CD14-positive monocyte (primary cell): ENCODE results near the gene ENPP6. TPM values are rescaled to one million over a fixed set of nuclear protein-coding genes. Genes with fewer than 3 reads are reported as not detected.

Experiments used
- DNase-seq, 3 donors: peaks; one replicate each; pipeline ENCODE4 v3.0.0-alpha.2; 2011 to 2022
- H2AFZ ChIP-seq: 2 replicates; pipeline ENCODE4 v1.6.0; 2012; ENCODE audit warnings: mild to moderate bottlenecking, low read depth, low read length, inconsistent platforms; ENCODE audit not compliant: insufficient read depth, poor library complexity, severe bottlenecking
- H3K27ac ChIP-seq, 2 donors: 1 replicate in 1 of 2; 2 replicates in 1 of 2; pipeline ENCODE4 v1.5.1; 2012 to 2013; ENCODE audit warnings: low read length in 2 of 2, control low read depth in 1 of 2, inconsistent platforms in 1 of 2, low read depth in 1 of 2, mild to moderate bottlenecking in 1 of 2
- H3K27me3 ChIP-seq, 2 donors: one replicate each; pipeline versions ENCODE4 v1.6.0 to v1.6.1; 2011 to 2013; ENCODE audit warnings: low read length in 2 of 2; ENCODE audit not compliant: control insufficient read depth in 2 of 2, insufficient read depth in 2 of 2
- H3K36me3 ChIP-seq, 2 donors: replicated peaks in 1 of 2; 1 replicate in 1 of 2; 2 replicates in 1 of 2; pipeline versions ENCODE4 v1.5.1 to v1.6.1; 2012 to 2013; ENCODE audit warnings: low read length in 2 of 2, control low read depth in 1 of 2, inconsistent platforms in 1 of 2, mild to moderate bottlenecking in 1 of 2; ENCODE audit not compliant: insufficient read depth in 2 of 2, control insufficient read depth in 1 of 2
- H3K4me1 ChIP-seq, 2 donors: 1 replicate in 1 of 2; 2 replicates in 1 of 2; pipeline versions ENCODE4 v1.5.1 to v1.6.1; 2012 to 2013; ENCODE audit warnings: low read length in 2 of 2, control low read depth in 1 of 2, inconsistent platforms in 1 of 2, mild to moderate bottlenecking in 1 of 2, moderate library complexity in 1 of 2; ENCODE audit not compliant: insufficient read depth in 2 of 2, control insufficient read depth in 1 of 2
- H3K4me2 ChIP-seq: replicated peaks from 2 replicates; pipeline ENCODE3; 2012; ENCODE audit warnings: low read length, moderate library complexity, mild to moderate bottlenecking; ENCODE audit not compliant: poor library complexity, severe bottlenecking; ENCODE audit errors: extremely low read depth
- H3K4me3 ChIP-seq, 3 experiments: fragments of 200-600 bp in 1 of 3; sonication (generic) in 1 of 3; replicated peaks in 1 of 3; 1 replicate in 2 of 3; 2 replicates in 1 of 3; pipeline ENCODE4 v1.5.1; 2011 to 2013; ENCODE audit warnings: low read length in 3 of 3, mild to moderate bottlenecking in 3 of 3, control low read depth in 2 of 3, low read depth in 2 of 3, inconsistent platforms in 1 of 3, moderate library complexity in 1 of 3
- H3K79me2 ChIP-seq: 2 replicates; pipeline ENCODE4 v1.6.0; 2012; ENCODE audit warnings: mild to moderate bottlenecking, control low read depth, inconsistent platforms, low read length, moderate library complexity; ENCODE audit not compliant: insufficient read depth
- H3K9ac ChIP-seq: 2 replicates; pipeline ENCODE4 v1.6.0; 2017; ENCODE audit warnings: low read length, mild to moderate bottlenecking; ENCODE audit not compliant: insufficient read depth, poor library complexity, severe bottlenecking
- H3K9me3 ChIP-seq, 2 donors: replicated peaks in 1 of 2; 1 replicate in 1 of 2; 2 replicates in 1 of 2; pipeline versions ENCODE4 v1.5.1 to v1.6.1; 2012 to 2013; ENCODE audit warnings: low read length in 2 of 2, control low read depth in 1 of 2; ENCODE audit not compliant: control insufficient read depth in 1 of 2, insufficient read depth in 1 of 2
- H4K20me1 ChIP-seq: 2 replicates; pipeline ENCODE4 v1.6.0; 2012; ENCODE audit warnings: mild to moderate bottlenecking, low read length, control low read depth, moderate library complexity; ENCODE audit not compliant: insufficient read depth
- H3K27ac Mint-ChIP-seq, 7 donors: one replicate each; pipeline ENCODE4 v1.8.0; 2020; ENCODE audit warnings: mild to moderate bottlenecking in 7 of 7, mixed read lengths in 7 of 7, moderate library complexity in 6 of 7, inconsistent platforms in 2 of 7
- H3K27me3 Mint-ChIP-seq, 3 donors: one replicate each; pipeline ENCODE4 v1.8.0; 2021 to 2022; ENCODE audit warnings: low read depth in 3 of 3, mild to moderate bottlenecking in 3 of 3, mixed read lengths in 3 of 3, moderate library complexity in 3 of 3, inconsistent platforms in 1 of 3
- H3K36me3 Mint-ChIP-seq, 2 donors: one replicate each; pipeline ENCODE4 v1.8.0; 2020; ENCODE audit warnings: mixed read lengths in 2 of 2, inconsistent platforms in 1 of 2, mild to moderate bottlenecking in 1 of 2
- H3K4me1 Mint-ChIP-seq: one replicate; pipeline ENCODE4 v1.8.0; 2020; ENCODE audit warnings: mild to moderate bottlenecking, mixed read lengths
- H3K4me3 Mint-ChIP-seq, 2 donors: one replicate each; pipeline ENCODE4 v1.8.0; 2020; ENCODE audit warnings: mild to moderate bottlenecking in 2 of 2, mixed read lengths in 2 of 2, moderate library complexity in 1 of 2
- H3K9me3 Mint-ChIP-seq, 7 donors: one replicate each; pipeline ENCODE4 v1.8.0; 2020 to 2022; ENCODE audit warnings: mixed read lengths in 7 of 7, mild to moderate bottlenecking in 6 of 7, moderate library complexity in 6 of 7, inconsistent platforms in 2 of 7
- whole genome bisulfite sequencing: methylation state at CpG from one replicate; pipeline ENCODE4 v1.1.5; 2013; ENCODE audit warnings: missing lambda C conversion rate; ENCODE audit not compliant: insufficient coverage; 5-methylcytosine and 5-hydroxymethylcytosine counted together
- intact Hi-C, 2 donors: fragments of 100-400 bp; cut with micrococcal nuclease; formaldehyde crosslinking; loops; one replicate each; pipeline versions ENCODE4 v1.15.0 to v1.15.1; 2023
- polyA plus RNA-seq, 3 donors: library from polyadenylated mRNA; depleted of rRNA in 1 of 3; unstranded in 2 of 3; stranded (reverse) in 1 of 3; fragments of 300-500 nt in 2 of 3; fragments of >200 nt in 1 of 3; fragmentation: Illumina TruSeq in 2 of 3; gene quantifications; 1 replicate in 2 of 3; 2 replicates in 1 of 3; pipeline ENCODE4 v1.2.3, GENCODE V29; 2012 to 2021
- TF ChIP-seq, protein P1 (sequence below): fragments of 200-600 bp; IDR thresholded peaks from one replicate; pipeline ENCODE4 v1.8.0; 2022; ENCODE audit warnings: antibody characterized with exemption, mild to moderate bottlenecking

Gene ENPP6
- polyA plus RNA-seq, 3 donors: 0.05 TPM; not detected in 2

DNA sequence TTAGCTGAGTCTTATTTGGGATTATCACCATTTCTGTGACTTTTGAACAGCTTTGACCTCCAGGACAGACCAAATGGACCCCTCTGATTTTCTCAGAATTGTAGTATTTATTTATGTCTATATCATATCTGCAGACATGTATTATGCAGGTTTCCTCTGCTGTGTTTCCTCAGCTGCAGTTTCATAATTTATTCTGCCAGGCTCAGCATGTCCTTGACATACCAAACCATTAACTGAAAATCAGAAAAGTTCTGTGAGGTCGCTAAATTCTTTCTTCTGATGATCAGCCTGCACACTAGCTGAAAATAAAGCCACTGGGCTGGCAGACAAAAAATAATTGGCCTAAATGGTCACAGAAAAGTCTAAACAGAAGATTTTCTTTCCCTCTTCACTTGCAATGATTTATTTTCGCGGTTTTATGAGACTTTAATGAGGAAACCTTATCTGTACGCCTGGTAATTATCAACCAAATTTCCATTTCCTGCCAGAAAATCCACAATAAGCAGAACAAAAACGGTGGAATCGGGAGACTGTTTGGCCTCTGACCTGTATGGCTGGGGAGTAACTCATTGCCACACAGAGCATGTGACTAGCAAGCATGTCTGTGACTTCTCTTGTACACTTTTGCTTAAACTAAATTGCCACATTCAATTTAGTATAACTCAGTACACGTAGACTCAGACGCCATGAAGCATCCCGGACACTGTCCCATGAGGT, 150.9 kb downstream of the ENPP6 start:
- no peaks in the 10 kb centered on the region for H3K4me1 Mint-ChIP-seq
- Histone ChIP-seq H3K9me3 (no peaks in the 10 kb centered on the region), H3K27ac (no peak overlapping the region), H3K27me3 (no peaks in the 10 kb centered on the region), H2AFZ (no peak overlapping the region), H3K4me3 (no peak overlapping the region), H4K20me1 (no peaks in the 10 kb centered on the region), H3K4me2 (no peak overlapping the region), H3K9ac (no peak overlapping the region), H3K4me1 (no peaks in the 10 kb centered on the region), H3K79me2 (no peaks in the 10 kb centered on the region), H3K36me3 (no peaks in the 10 kb centered on the region)
- TF ChIP-seq, protein P1, sequence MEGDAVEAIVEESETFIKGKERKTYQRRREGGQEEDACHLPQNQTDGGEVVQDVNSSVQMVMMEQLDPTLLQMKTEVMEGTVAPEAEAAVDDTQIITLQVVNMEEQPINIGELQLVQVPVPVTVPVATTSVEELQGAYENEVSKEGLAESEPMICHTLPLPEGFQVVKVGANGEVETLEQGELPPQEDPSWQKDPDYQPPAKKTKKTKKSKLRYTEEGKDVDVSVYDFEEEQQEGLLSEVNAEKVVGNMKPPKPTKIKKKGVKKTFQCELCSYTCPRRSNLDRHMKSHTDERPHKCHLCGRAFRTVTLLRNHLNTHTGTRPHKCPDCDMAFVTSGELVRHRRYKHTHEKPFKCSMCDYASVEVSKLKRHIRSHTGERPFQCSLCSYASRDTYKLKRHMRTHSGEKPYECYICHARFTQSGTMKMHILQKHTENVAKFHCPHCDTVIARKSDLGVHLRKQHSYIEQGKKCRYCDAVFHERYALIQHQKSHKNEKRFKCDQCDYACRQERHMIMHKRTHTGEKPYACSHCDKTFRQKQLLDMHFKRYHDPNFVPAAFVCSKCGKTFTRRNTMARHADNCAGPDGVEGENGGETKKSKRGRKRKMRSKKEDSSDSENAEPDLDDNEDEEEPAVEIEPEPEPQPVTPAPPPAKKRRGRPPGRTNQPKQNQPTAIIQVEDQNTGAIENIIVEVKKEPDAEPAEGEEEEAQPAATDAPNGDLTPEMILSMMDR: no peak
- WGBS: 53% methylated on average over 4 of the region's 9 CpGs
- no peak overlapping the region for H3K27ac Mint-ChIP-seq
- peaks cover 0 to 6% (median 0%) of the 10 kb centered on the region in 7 donors for H3K9me3 Mint-ChIP-seq
- peaks cover 0 to 3% (median 2%) of the 10 kb centered on the region in 3 donors for H3K27me3 Mint-ChIP-seq
- H3K4me3 Mint-ChIP-seq: no peak overlapping the region
- intact Hi-C loops: no loop called here
- no peak for DNase-seq
- no peaks in the 10 kb centered on the region for H3K36me3 Mint-ChIP-seq

DNA sequence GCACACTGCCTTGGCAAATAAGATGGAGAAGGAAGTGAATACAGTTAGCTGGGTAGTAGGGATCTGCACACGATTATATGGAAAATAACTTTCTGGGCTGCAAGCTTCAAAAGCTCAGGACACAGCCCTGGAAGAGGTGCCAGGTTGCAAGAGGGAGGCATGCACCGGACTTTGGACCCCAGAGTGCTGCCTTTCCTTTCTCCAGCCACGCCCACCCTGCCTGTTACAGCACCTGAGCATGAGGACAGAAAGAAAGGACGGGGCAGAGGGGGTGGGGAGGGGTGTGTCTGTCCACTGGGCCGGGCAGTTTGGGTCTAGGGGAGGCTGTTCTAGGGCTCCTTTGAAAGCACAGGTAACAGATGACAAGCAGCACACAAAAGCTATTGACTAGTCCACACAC, 152.8 kb downstream of the ENPP6 start:
- Mint-ChIP-seq H3K27me3 (peaks cover 0 to 3% (median 2%) of the 10 kb centered on the region in 3 donors), H3K4me1 (no peaks in the 10 kb centered on the region), H3K9me3 (peaks cover 0 to 5% (median 2%) of the 10 kb centered on the region in 7 donors), H3K4me3 (no peak overlapping the region), H3K27ac (no peak overlapping the region), H3K36me3 (no peaks in the 10 kb centered on the region)
- H4K20me1 ChIP-seq: no peaks in the 10 kb centered on the region
- H3K9ac ChIP-seq: no peak overlapping the region
- H3K9me3 ChIP-seq: no peaks in the 10 kb centered on the region
- no peaks in the 10 kb centered on the region for H3K27me3 ChIP-seq
- H3K4me1 ChIP-seq: no peaks in the 10 kb centered on the region
- H3K36me3 ChIP-seq: no peaks in the 10 kb centered on the region
- H2AFZ ChIP-seq: no peak overlapping the region
- H3K4me2 ChIP-seq: no peak overlapping the region
- TF ChIP-seq, protein P1: no peak
- no peak for DNase-seq
- intact Hi-C loops: no loop called here
- 60% methylated on average over 1 of the region's 5 CpGs for WGBS
- no peaks in the 10 kb centered on the region for H3K79me2 ChIP-seq
- no peak overlapping the region for H3K27ac ChIP-seq
- H3K4me3 ChIP-seq: no peak overlapping the region
